ES-I3 (cell line): ENCODE data around the gene ZNF451.

ENCODE experiments used
- H3K36me3 ChIP-seq: 2 replicates; pipeline ENCODE4 v1.6.1; 2013; ENCODE audit warnings: mild to moderate bottlenecking, low read length, control low read depth, moderate library complexity; ENCODE audit not compliant: insufficient read depth
- H3K4me1 ChIP-seq: 2 replicates; pipeline ENCODE4 v1.6.1; 2013; ENCODE audit warnings: mild to moderate bottlenecking, control low read depth, low read length; ENCODE audit not compliant: insufficient read depth
- H3K9ac ChIP-seq: 2 replicates; pipeline ENCODE4 v1.6.1; 2013; ENCODE audit warnings: low read depth, mild to moderate bottlenecking, low read length, moderate library complexity
- H3K9me3 ChIP-seq: 2 replicates; pipeline ENCODE4 v1.6.1; 2013; ENCODE audit warnings: mild to moderate bottlenecking, low read length, moderate library complexity; ENCODE audit not compliant: control insufficient read depth, insufficient read depth

ZNF451 gene

DNA sequence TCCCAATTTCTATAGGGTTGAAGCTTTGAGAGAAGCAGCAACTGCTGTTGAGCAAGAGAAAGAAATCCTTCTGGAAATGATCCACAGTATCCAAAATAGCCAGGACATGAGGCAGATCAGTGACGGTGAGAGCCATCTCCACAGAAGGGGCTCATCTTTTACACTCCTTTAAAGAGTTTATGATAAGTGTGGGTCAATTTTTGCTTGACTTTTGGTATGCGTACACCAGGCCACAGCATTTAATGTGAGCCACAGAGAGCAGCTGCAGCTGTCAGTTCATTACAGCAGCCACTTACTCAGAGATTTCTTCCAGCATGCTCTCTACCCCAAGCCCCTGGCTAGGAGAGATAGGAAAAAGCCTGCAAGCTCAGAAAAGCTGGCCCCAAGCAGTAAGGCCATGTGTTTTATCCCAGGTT lies 92.0 kb downstream of the ZNF451 start:
- no peaks in the 10 kb centered on the region for H3K9me3 ChIP-seq
- no peaks in the 10 kb centered on the region for H3K4me1 ChIP-seq
- H3K9ac ChIP-seq, result no peak overlapping the region
- peaks cover 8% of the 10 kb centered on the region for H3K36me3 ChIP-seq

DNA sequence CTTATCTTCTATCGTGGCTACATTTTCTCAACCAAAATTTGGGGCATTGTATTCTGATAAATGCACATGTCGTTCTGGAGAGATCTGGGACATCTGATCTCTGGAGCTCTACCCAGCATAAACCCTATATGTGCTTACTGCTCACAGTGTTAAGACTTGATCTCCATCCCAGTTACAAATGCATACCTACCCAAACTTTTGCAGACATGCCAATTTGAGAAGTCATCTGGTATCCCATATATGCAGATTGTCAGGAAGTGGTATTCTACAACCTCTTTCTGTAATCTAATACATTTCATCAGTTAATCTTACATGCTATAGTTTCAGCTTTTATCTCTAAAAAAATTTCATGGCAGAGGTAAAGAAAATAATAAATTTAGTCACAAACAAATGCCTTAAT lies 93.3 kb downstream of the ZNF451 start:
- no peaks in the 10 kb centered on the region for H3K9me3 ChIP-seq
- H3K36me3 ChIP-seq, result peaks cover 8% of the 10 kb centered on the region
- H3K9ac ChIP-seq, result no peak overlapping the region
- no peaks in the 10 kb centered on the region for H3K4me1 ChIP-seq

DNA sequence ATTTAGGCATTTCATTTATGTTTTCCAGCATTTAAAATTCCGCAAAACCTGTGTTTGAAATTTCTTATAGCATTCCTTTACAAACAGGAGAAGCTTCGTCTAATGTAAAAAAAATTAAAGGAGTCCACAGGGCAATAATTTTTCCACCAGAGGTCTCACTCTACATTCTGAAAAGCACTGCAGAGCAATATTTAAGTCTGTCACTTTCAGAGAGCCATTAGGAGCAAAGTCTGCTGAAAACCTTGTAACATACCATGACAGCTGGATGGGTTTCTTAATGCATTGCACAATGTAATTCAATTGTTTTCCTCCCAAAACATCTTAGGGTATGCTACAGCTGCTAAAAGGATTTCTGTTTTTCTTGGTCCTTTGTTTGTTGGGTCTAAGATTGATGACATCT lies 100.2 kb downstream of the ZNF451 start:
- no peaks in the 10 kb centered on the region for H3K9me3 ChIP-seq
- no peaks in the 10 kb centered on the region for H3K4me1 ChIP-seq
- no peak overlapping the region for H3K9ac ChIP-seq
- H3K36me3 ChIP-seq, result peaks cover 3% of the 10 kb centered on the region; the same call in 1 of the 2 replicates

DNA sequence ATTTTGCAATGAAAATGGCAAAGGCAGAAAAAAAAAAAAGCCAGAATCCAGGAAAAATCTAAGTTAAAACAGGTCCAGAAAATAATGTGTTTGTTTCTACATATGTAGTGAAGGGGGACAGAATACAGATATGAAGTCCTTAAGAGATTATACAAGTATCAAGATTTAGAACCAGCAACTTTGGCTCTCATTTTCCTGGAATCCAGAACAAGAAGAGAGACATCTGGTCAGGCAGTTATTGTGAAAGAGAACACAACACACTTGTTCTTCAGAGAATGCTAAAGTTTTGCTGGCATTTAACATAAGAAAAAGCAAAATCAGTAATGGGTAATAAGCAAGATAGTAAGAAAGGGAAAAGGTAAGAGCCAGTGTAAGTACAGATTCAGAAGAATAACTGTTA lies 103.2 kb downstream of the ZNF451 start:
- Histone ChIP-seq H3K9me3 (no peaks in the 10 kb centered on the region), H3K9ac (no peak overlapping the region), H3K4me1 (no peaks in the 10 kb centered on the region), H3K36me3 (no peaks in the 10 kb centered on the region)

DNA sequence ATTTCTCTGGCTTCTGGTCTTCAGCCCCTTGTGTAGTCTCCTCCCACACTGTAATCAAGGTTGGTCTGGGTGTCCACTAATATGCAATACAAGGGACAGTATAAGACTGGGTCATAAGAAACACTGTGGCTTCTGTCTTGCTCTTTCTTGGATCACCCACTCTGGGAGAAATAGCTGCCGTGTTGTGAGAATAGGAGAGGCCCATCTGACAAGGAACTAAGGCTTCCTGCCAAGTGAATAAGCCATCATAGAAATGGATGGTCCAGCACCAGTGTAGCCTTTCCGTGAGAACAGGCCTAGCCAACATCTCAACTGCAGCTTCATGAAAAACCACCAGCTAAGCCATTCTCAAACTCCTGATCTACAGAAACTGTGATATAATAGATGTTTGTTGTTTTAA lies 105.5 kb downstream of the ZNF451 start:
- no peak overlapping the region for H3K9ac ChIP-seq
- no peaks in the 10 kb centered on the region for H3K36me3 ChIP-seq
- H3K4me1 ChIP-seq, result peaks cover 7% of the 10 kb centered on the region
- no peaks in the 10 kb centered on the region; the same call in 1 of the 2 replicates for H3K9me3 ChIP-seq

DNA sequence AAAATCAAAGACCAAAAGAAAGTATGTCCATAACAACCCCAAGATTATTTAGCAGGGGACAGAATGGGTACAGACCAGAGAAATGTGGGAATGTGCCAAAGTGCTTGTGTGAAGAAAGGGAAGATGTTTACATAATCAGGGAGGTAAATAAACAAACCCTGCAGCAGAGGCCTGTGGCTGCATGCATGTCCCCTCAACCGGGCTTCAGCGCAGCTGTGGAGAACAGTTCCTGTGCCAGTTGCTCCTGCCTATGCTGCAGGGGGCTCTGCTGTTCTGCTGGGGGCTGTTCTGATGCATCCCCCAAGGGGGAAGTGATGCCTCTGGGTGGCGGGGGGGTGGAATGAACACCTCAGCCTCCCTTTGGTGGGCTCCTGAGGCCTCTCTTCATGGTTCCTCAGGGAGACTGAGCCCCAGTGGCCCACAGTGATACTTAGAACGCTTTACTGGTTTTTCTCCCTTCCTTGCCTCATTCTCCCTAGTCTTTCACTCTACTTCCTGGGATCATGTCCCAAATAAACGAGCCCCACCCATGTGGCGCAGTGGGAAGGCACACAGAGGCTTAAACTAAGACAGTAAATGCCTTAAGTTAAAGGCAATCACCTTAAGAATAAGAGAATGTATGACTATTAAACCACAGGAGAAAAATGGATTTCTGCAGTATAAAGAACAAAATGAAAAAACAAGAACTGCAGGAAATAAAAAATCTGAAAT lies 109.1 kb downstream of the ZNF451 start:
- Histone ChIP-seq H3K9ac (no peak overlapping the region), H3K36me3 (no peaks in the 10 kb centered on the region), H3K4me1 (peaks cover 7% of the 10 kb centered on the region), H3K9me3 (no peaks in the 10 kb centered on the region; the same call in 1 of the 2 replicates)

DNA sequence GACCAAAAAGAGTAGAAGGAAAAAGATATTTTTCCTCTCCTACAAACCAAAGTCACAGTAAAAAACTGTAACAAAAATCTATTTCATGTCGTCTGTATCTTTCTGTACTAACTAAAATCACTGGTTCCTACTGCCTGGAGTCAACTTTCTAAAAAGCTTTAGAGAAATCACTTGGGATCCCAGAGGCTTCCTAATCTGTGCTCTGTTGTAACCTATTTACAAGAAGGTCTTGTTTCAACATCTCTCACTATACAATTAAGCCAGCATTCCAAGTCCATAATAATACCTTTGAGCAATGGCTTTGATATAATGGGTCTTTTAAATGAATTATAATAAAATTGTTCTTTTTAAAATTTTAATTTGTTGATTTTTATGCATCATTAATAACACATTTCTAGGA lies 111.7 kb downstream of the ZNF451 start:
- Histone ChIP-seq H3K4me1 (peaks cover 19% of the 10 kb centered on the region), H3K9ac (no peak overlapping the region), H3K36me3 (no peaks in the 10 kb centered on the region), H3K9me3 (no peaks in the 10 kb centered on the region; the same call in 1 of the 2 replicates)

DNA sequence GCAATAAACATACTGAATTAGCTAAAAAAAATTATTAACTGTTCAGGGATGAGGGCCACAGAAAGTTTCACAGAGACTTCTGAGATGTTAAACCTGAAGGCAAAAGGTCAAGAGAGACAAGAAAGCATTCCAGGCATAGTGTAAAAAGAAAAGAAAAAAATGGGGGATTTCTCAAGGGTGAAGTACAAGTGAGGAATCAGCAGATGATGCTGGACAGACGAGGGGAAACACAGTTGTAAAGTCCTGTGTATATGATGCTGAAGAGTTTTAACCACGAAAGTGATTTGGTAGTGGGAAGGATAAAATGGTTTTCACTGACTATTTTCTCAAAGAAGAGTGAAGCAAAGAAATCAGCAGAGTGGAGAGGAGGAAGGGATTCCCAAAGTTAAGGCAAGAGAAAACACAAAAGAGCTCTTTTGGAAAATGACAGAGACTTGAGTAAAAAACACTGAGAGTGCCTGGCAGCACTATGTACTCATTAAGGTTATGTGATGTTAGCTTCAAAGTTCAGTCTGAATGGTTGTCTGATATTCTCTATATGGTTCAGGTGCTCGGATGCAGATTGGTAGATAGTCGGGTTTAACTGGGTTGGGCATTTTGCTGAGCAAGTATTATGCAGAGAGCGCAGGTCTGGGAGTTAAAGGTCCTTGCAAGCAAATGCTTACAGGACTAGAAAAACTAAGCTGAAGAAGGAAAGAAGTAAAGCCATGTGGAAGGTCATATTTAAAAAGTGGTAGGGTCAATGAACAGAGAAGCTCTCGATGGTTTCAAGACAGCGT lies 115.8 kb downstream of the ZNF451 start:
- no peaks in the 10 kb centered on the region for H3K36me3 ChIP-seq
- H3K9ac ChIP-seq, result no peak overlapping the region
- peaks cover 15% of the 10 kb centered on the region for H3K4me1 ChIP-seq
- no peaks in the 10 kb centered on the region for H3K9me3 ChIP-seq

DNA sequence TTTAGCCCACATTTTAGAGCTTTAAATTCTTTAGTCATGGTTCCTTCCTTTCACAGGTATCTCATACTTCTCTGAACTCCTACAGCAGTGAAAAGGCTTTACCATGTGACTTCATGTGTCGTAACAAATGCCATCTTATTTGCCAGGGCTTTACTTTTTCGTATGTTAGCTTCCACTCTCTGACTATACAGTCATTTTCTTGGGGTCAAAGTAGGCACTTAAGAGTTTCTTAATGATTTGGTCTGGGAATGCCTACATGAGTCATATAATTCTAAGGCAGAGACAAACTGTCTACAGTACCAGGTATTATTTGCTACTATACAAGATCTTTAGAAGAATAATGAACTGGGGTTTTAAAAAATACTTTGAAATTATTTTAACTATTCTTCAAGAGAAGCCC lies 117.2 kb downstream of the ZNF451 start:
- no peak overlapping the region for H3K9ac ChIP-seq
- H3K9me3 ChIP-seq, result no peaks in the 10 kb centered on the region
- H3K36me3 ChIP-seq, result no peaks in the 10 kb centered on the region
- peaks cover 15% of the 10 kb centered on the region for H3K4me1 ChIP-seq

DNA sequence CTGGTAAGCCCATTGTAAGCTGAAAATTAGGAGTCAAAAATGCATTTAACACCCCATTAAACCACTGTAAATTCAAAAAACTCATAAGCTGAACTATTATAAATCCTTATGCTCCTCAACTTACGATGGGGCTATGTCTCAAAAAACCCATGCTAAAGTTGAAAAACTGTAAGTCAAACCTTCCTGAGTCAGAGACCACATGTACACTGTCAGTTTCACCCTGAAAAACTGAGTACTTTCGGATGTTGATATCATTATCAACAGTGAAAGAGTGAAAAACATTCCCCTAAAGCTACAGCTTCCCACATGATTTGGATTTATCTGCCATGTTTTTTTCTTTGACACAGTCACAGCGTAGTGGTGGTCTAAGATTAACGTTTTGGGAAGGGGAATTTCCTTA lies 117.9 kb downstream of the ZNF451 start:
- H3K9me3 ChIP-seq, result no peaks in the 10 kb centered on the region
- no peak overlapping the region for H3K9ac ChIP-seq
- no peaks in the 10 kb centered on the region for H3K36me3 ChIP-seq
- H3K4me1 ChIP-seq, result peaks cover 15% of the 10 kb centered on the region

DNA sequence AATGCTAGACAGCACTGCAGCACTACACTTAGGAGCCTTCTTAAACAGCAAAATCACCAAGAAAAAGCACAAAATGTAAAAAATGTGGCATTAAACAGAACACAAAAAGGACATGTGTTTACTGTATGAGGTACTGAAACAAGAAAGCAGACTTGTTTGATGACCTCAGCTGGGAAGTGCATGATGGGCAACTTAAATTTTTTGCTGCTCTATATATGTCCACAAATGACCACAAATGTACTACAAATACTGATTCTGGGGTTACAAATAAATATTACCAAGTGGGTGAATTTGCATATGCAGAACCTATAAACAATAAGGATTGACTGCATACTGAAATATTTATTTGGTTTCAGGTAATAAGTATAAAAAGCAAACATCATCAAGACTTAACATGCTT lies 119.0 kb downstream of the ZNF451 start:
- Histone ChIP-seq H3K9me3 (no peaks in the 10 kb centered on the region), H3K4me1 (peaks cover 15% of the 10 kb centered on the region), H3K9ac (no peak overlapping the region), H3K36me3 (no peaks in the 10 kb centered on the region)

DNA sequence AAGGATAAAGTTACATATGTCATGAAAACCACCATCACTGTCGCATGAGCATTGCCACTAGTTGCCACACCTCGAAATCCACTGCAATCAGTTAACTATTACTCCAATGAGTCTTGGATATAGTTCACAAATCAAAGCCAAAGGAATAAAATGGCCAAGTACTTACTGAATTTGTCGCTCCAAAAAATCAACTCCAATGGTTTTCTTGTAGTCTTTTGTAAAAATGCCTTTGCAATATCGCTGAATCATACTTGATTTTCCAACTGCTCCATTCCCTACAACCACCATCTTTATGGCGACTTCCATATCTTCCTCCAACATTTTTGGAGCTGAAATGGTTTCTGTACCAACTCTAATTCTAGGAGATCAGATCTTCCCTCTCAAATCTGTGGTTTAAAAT lies 120.1 kb downstream of the ZNF451 start:
- no peaks in the 10 kb centered on the region for H3K9me3 ChIP-seq
- H3K4me1 ChIP-seq, result peaks cover 15% of the 10 kb centered on the region
- no peak overlapping the region for H3K9ac ChIP-seq
- H3K36me3 ChIP-seq, result no peaks in the 10 kb centered on the region

DNA sequence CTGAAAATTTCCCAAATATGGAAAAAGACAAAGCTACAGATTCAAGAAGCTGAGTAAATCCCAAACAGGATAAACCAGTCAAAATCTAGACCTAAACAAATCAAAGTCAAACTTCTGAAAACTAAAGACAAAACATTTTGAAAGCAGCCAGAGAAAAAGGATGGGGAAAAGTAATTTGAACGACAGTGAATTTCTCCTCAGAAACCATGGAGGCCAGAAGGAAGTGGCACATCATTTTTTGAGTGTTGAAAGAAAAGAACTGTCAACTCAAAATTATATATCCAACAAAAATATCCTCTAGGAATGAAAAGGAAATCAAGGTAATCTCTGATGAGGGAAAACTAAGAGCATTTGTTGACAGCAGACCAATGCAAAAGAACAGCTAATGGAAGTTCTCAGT lies 125.3 kb downstream of the ZNF451 start:
- Histone ChIP-seq H3K9ac (no peak overlapping the region), H3K4me1 (no peaks in the 10 kb centered on the region), H3K36me3 (no peaks in the 10 kb centered on the region), H3K9me3 (no peaks in the 10 kb centered on the region)

DNA sequence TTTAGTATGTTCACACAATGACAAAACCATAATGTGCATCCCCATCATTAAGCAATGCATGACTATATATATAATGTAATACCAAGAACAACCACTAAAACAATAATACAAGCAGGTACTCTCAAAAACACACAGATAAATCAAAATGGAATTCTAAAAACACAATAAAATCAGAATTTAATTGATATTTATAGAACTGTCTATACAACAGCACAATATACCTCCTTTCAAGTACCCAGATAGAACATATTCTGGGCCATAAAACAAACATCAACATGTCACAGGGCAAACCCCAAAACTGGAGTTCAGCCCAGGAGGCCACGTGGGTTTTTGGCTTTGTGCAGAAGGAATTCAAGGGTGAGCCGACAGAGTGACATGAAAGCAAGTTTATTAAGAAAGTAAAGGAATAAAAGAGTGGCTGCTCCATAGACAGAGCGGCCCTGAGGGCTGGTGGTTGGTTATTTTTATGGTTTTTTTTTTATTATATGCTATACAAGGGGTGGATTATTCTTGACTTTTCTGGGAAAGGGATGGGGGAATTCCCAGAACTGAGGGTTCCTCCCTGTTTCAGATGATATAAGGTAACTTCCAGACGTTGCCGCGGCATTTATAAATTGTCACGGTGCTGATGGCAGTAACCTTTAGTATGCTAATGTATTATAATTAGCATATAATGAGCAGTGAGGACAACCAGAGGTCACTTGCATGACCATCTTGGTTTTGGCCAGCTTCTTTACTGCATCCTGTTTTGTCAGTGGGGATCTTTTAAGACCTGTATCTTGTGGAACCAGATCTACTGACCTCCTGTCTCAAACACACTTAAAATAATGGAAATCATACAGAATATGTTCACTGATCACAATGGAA lies 126.5 kb downstream of the ZNF451 start:
- H3K36me3 ChIP-seq, result no peaks in the 10 kb centered on the region
- no peaks in the 10 kb centered on the region for H3K9me3 ChIP-seq
- no peak overlapping the region for H3K9ac ChIP-seq
- no peaks in the 10 kb centered on the region for H3K4me1 ChIP-seq
